Smooth muscle cell (in vitro differentiated cells): Measurements from ENCODE around the gene FYTTD1. TPM values are rescaled to one million over a fixed set of nuclear protein-coding genes. Genes with fewer than 3 reads are reported as not detected.

ENCODE experiments used
- DNase-seq: peaks from one replicate; lab custom pipeline; 2025; ENCODE audit not compliant: unreplicated experiment; lab: John Stamatoyannopoulos, UW
- H2AFZ ChIP-seq: fragments of 200-600 bp; sonication (generic); 2 replicates; pipeline ENCODE4 v1.6.0; 2016; ENCODE audit warnings: antibody characterized with exemption, low read depth, mild to moderate bottlenecking
- H3F3A ChIP-seq: fragments of 200-600 bp; sonication (generic); 2 replicates; pipeline ENCODE4 v1.6.0; 2017; ENCODE audit warnings: antibody characterized with exemption, low read depth
- H3K27ac ChIP-seq: fragments of 200-600 bp; sonication (generic); 2 replicates; pipeline ENCODE4 v1.5.1; 2016; ENCODE audit warnings: low read depth, mild to moderate bottlenecking
- H3K27me3 ChIP-seq: fragments of 200-600 bp; sonication (generic); 2 replicates; pipeline ENCODE4 v1.6.1; 2016; ENCODE audit warnings: low read depth, mild to moderate bottlenecking
- H3K36me3 ChIP-seq: fragments of 200-600 bp; sonication (generic); 2 replicates; pipeline ENCODE4 v1.5.1; 2016; ENCODE audit warnings: low read depth
- H3K4me1 ChIP-seq: fragments of 200-600 bp; sonication (generic); 2 replicates; pipeline ENCODE4 v1.5.1; 2016; ENCODE audit warnings: low read depth
- H3K4me2 ChIP-seq: fragments of 200-600 bp; sonication (generic); 2 replicates; pipeline ENCODE4 v1.6.0; 2016; ENCODE audit warnings: mild to moderate bottlenecking
- H3K4me3 ChIP-seq: fragments of 200-600 bp; sonication (generic); 2 replicates; pipeline ENCODE4 v1.5.1; 2016; ENCODE audit warnings: mild to moderate bottlenecking
- H3K79me2 ChIP-seq: fragments of 200-600 bp; sonication (generic); 2 replicates; pipeline ENCODE4 v1.6.0; 2016; ENCODE audit warnings: low read depth, mild to moderate bottlenecking
- H3K9ac ChIP-seq: fragments of 200-600 bp; sonication (generic); 2 replicates; pipeline ENCODE4 v1.6.0; 2016; ENCODE audit warnings: low read depth
- H3K9me3 ChIP-seq: fragments of 200-600 bp; sonication (generic); replicated peaks from 2 replicates; pipeline ENCODE4 v1.5.1; 2016; ENCODE audit warnings: low read depth
- H4K20me1 ChIP-seq: fragments of 200-600 bp; sonication (generic); 2 replicates; pipeline ENCODE4 v1.6.0; 2016; ENCODE audit warnings: low read depth
- WGBS: methylation state at CpG from one replicate; pipeline ENCODE4 v1.1.7; 2016; ENCODE audit warnings: low lambda C conversion rate; 5-methylcytosine and 5-hydroxymethylcytosine counted together
- polyA plus RNA-seq: library from polyadenylated mRNA; unstranded; fragments of >200 nt; fragmentation: Nextera tagmentation; extraction: Ambion mirVana; gene quantifications from 2 replicates; pipeline ENCODE4 v1.2.1, GENCODE V29; 2016
- total RNA-seq: library from RNA; depleted of rRNA; stranded (reverse); fragments of >200 nt; gene quantifications from 2 replicates; pipeline ENCODE4 v1.2.3, GENCODE V29; 2014
- TF ChIP-seq, protein P1 (sequence below): fragments of 200-600 bp; sonication (generic); IDR thresholded peaks from 2 replicates; pipeline ENCODE4 v1.5.1; 2017; ENCODE audit warnings: borderline replicate concordance, mild to moderate bottlenecking, antibody characterized with exemption; ENCODE audit not compliant: insufficient read depth, poor library complexity, severe bottlenecking

The FYTTD1 gene
- total and polyA plus RNA-seq, 2 experiments from 2014 or later: 32.7 to 33.2 TPM

DNA sequence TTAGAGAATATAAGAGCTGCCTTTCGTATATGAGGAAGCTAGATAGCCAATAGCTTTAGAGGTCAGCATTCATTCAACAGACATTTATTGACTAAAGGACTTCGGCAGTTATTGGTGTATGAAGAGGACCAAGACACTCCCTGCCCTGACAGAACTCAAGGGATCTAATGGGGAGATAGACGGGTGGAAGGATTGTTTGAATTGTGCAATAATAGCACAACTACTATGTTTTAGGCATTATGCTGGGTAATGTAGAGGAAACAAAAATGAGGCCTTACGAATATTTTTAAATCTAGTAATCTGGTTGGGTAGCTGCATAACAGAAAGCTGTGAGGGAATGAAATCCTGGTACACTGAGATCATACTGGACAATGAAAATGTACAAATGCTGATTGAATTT lies 46.4 kb downstream of the FYTTD1 start:
- H3K9me3 ChIP-seq: no peaks in the 10 kb centered on the region
- TF ChIP-seq, protein P1, sequence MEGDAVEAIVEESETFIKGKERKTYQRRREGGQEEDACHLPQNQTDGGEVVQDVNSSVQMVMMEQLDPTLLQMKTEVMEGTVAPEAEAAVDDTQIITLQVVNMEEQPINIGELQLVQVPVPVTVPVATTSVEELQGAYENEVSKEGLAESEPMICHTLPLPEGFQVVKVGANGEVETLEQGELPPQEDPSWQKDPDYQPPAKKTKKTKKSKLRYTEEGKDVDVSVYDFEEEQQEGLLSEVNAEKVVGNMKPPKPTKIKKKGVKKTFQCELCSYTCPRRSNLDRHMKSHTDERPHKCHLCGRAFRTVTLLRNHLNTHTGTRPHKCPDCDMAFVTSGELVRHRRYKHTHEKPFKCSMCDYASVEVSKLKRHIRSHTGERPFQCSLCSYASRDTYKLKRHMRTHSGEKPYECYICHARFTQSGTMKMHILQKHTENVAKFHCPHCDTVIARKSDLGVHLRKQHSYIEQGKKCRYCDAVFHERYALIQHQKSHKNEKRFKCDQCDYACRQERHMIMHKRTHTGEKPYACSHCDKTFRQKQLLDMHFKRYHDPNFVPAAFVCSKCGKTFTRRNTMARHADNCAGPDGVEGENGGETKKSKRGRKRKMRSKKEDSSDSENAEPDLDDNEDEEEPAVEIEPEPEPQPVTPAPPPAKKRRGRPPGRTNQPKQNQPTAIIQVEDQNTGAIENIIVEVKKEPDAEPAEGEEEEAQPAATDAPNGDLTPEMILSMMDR: no peak
- no peak overlapping the region for H3K4me3 ChIP-seq
- H3K27ac ChIP-seq: no peak overlapping the region
- H3K4me2 ChIP-seq: no peak overlapping the region
- no peak overlapping the region for H2AFZ ChIP-seq
- peaks cover 100% of the 10 kb centered on the region for H3K79me2 ChIP-seq
- H4K20me1 ChIP-seq: peaks cover 86% of the 10 kb centered on the region
- no peak for DNase-seq
- H3K4me1 ChIP-seq: peaks cover 7% of the 10 kb centered on the region
- H3K27me3 ChIP-seq: no peaks in the 10 kb centered on the region
- H3F3A ChIP-seq: no peaks in the 10 kb centered on the region
- WGBS: 71% methylated on average over 4 of the region's 4 CpGs
- H3K9ac ChIP-seq: no peak overlapping the region
- no peaks in the 10 kb centered on the region for H3K36me3 ChIP-seq

DNA sequence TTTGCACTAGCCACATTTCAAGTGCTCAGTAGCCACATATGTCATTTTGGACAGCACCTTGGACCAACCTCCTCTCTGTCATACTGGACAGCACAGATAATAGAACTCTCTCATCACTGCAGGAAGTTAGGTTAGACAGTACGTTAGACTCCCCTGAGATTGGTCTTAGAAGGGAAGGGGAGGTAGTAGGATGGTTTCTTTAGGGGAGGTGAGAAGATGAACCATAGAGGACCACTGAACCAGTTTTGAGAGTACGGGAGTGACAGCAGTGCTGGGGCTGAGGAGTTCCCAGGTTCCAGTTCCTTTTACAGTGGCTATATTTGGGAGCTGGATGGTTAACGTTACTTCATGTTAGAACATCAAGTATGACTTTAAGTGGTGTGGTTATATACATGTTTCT lies 49.2 kb downstream of the FYTTD1 start:
- no peak for DNase-seq

DNA sequence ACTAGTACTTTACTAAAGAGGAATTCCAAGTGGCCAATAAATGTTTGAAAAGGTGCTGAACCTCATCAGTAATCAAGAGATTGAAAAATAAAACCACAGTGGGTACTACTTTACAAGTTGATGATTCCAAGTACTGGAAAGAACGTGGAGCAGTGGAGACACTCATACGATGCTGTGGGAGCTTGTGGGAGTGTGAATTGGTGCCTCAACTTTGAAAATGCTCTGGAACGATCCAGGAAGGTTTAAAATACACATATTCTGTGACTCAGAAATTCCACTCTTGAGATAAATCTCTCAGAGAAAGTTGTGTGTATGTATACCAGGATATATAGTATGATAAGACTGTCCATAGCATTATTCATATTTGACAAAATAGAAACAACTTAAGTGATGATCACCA lies 50.7 kb downstream of the FYTTD1 start:
- whole genome bisulfite sequencing: 40% methylated on average over 3 of the region's 3 CpGs

More for the DNA sequence above, 49.2 kb downstream of the FYTTD1 start:
- Histone ChIP-seq H4K20me1 (peaks cover 100% of the 10 kb centered on the region), H3K9me3 (no peaks in the 10 kb centered on the region), H3K27me3 (no peaks in the 10 kb centered on the region), H2AFZ (no peak overlapping the region), H3K4me1 (no peaks in the 10 kb centered on the region), H3K9ac (no peak overlapping the region), H3K4me3 (no peak overlapping the region), H3K79me2 (peaks cover 100% of the 10 kb centered on the region), H3K27ac (no peak overlapping the region), H3K4me2 (no peak overlapping the region), H3K36me3 (no peaks in the 10 kb centered on the region), H3F3A (no peaks in the 10 kb centered on the region)
- WGBS: 90% methylated on average over 3 of the region's 3 CpGs
- TF ChIP-seq, protein P1: no peak

More for the DNA sequence above, 50.7 kb downstream of the FYTTD1 start:
- Histone ChIP-seq H3K4me3 (no peak overlapping the region), H2AFZ (no peak overlapping the region), H3K79me2 (peaks cover 100% of the 10 kb centered on the region), H4K20me1 (peaks cover 99% of the 10 kb centered on the region), H3K27me3 (no peaks in the 10 kb centered on the region), H3F3A (no peaks in the 10 kb centered on the region), H3K4me1 (no peaks in the 10 kb centered on the region), H3K36me3 (no peaks in the 10 kb centered on the region), H3K4me2 (no peak overlapping the region), H3K9ac (no peak overlapping the region), H3K9me3 (no peaks in the 10 kb centered on the region), H3K27ac (no peak overlapping the region)
- no peak for DNase-seq
- TF ChIP-seq, protein P1: no peak
